Endothelial cell of umbilical vein (primary cell): ENCODE data around the gene WDR27. TPM values are rescaled to one million over a fixed set of nuclear protein-coding genes. Genes with fewer than 3 reads are reported as not detected.

Source experiments
- BruUV-seq: library from RNA; stranded (reverse); fragments of 400-500 nt; replicated peaks from 2 replicates; lab custom pipeline; 2021; lab: Mats Ljungman, UMichigan
- CTCF ChIA-PET: fragments of 300-600, 350-600 bp; sonication (Branson Sonifier 250); formaldehyde crosslinking; loops from one replicate; lab custom pipeline; 2021; ENCODE audit warnings: antibody characterized with exemption, inconsistent platforms; lab: Charles Lee
- POLR2A ChIA-PET: fragments of 300-600, 350-600 bp; sonication (Branson Sonifier 250); formaldehyde crosslinking; loops from one replicate; lab custom pipeline; 2021; ENCODE audit warnings: antibody characterized with exemption, inconsistent platforms; lab: Charles Lee
- DNase-seq: peaks from one replicate; pipeline ENCODE4 v3.0.0-alpha.2; 2011; ENCODE audit warnings: low read depth, low spot score
- FAIRE-seq: peaks from 2 replicates; lab custom pipeline; 2011; peaks lifted over from hg19 to GRCh38; lab: Jason Lieb, UNC
- H2AFZ ChIP-seq: 2 replicates; pipeline ENCODE4 v1.6.0; 2012; ENCODE audit warnings: low read depth, low read length, control low read depth, inconsistent platforms
- H3K27ac ChIP-seq: 2 replicates; pipeline ENCODE4 v1.5.1; 2011; ENCODE audit warnings: low read depth, mild to moderate bottlenecking, control low read depth, low read length, moderate library complexity; ENCODE audit not compliant: insufficient read depth
- H3K27me3 ChIP-seq, 2 experiments: 2 replicates each; pipeline versions ENCODE4 v1.6.0 to v1.6.1; 2011; ENCODE audit warnings: low read length in 2 of 2, mixed read lengths in 1 of 2; ENCODE audit not compliant: control insufficient read depth in 2 of 2, insufficient read depth in 2 of 2
- H3K36me3 ChIP-seq, 2 experiments: 2 replicates in 1 of 2; 3 replicates in 1 of 2; pipeline ENCODE4 v1.5.1; 2011; ENCODE audit warnings: low read length in 2 of 2, mild to moderate bottlenecking in 1 of 2, moderate library complexity in 1 of 2; ENCODE audit not compliant: control insufficient read depth in 2 of 2, insufficient read depth in 2 of 2; ENCODE audit errors: extremely low read depth in 1 of 2
- H3K4me1 ChIP-seq: 3 replicates; pipeline ENCODE4 v1.5.1; 2011; ENCODE audit warnings: mild to moderate bottlenecking, low read length; ENCODE audit not compliant: control insufficient read depth, insufficient read depth; ENCODE audit errors: extremely low read depth
- H3K4me2 ChIP-seq: 2 replicates; pipeline ENCODE4 v1.6.1; 2011; ENCODE audit warnings: low read length, control low read depth, mixed read lengths; ENCODE audit not compliant: insufficient read depth
- H3K4me3 ChIP-seq, 3 experiments: fragments of 200-600 bp in 1 of 3; sonication (generic), shearing (Covaris generic) in 1 of 3; replicated peaks in 1 of 3; 2 replicates each; pipeline ENCODE4 v1.5.1; 2011 to 2016; ENCODE audit warnings: control low read depth in 3 of 3, low read length in 3 of 3, mild to moderate bottlenecking in 2 of 3, inconsistent platforms in 1 of 3, low read depth in 1 of 3, moderate library complexity in 1 of 3; ENCODE audit not compliant: insufficient read depth in 1 of 3
- H3K79me2 ChIP-seq: 2 replicates; pipeline ENCODE4 v1.6.0; 2012; ENCODE audit warnings: low read length, inconsistent platforms; ENCODE audit not compliant: control insufficient read depth, insufficient read depth
- H3K9ac ChIP-seq: replicated peaks from 2 replicates; pipeline ENCODE3; 2011; ENCODE audit warnings: low read length, control low read depth; ENCODE audit not compliant: insufficient read depth; ENCODE audit errors: extremely low read depth
- H3K9me1 ChIP-seq: replicated peaks from 3 replicates; pipeline ENCODE4 v1.6.0; 2011; ENCODE audit warnings: mild to moderate bottlenecking, low read length; ENCODE audit not compliant: control insufficient read depth, insufficient read depth; ENCODE audit errors: extremely low read depth
- H3K9me3 ChIP-seq: replicated peaks from 2 replicates; pipeline ENCODE4 v1.5.1; 2012; ENCODE audit warnings: low read length, inconsistent platforms; ENCODE audit not compliant: control insufficient read depth, insufficient read depth
- H4K20me1 ChIP-seq: replicated peaks from 2 replicates; pipeline ENCODE3; 2011; ENCODE audit warnings: mild to moderate bottlenecking, low read length; ENCODE audit not compliant: control insufficient read depth, insufficient read depth; ENCODE audit errors: extremely low read depth
- CTCF ChIP-seq, 2 donors: IDR thresholded peaks; 1 replicate in 1 of 2; 2 replicates in 1 of 2; pipeline ENCODE4 v1.5.1; 2011; ENCODE audit warnings: low read length in 2 of 2, mild to moderate bottlenecking in 2 of 2, moderate library complexity in 2 of 2, control low read depth in 1 of 2, inconsistent platforms in 1 of 2, low read depth in 1 of 2; ENCODE audit not compliant: insufficient read depth in 1 of 2; ENCODE audit errors: extremely low read depth in 1 of 2
- EZH2 ChIP-seq: IDR thresholded peaks from 2 replicates; pipeline ENCODE4 v1.6.1; 2012; ENCODE audit warnings: borderline replicate concordance, low read depth, mild to moderate bottlenecking, moderate library complexity, low read length, inconsistent platforms; ENCODE audit not compliant: severe bottlenecking
- FOS ChIP-seq: IDR thresholded peaks from 2 replicates; pipeline ENCODE4 v1.6.1; 2011; ENCODE audit warnings: mild to moderate bottlenecking, low read length, moderate library complexity, borderline replicate concordance; ENCODE audit not compliant: insufficient read depth
- GATA2 ChIP-seq: IDR thresholded peaks from 2 replicates; pipeline ENCODE4 v1.7.0; 2011; ENCODE audit warnings: low read depth, mild to moderate bottlenecking, moderate library complexity, mixed read lengths, low read length; ENCODE audit not compliant: insufficient read length, insufficient read depth
- JUN ChIP-seq: IDR thresholded peaks from 2 replicates; pipeline ENCODE4 v1.6.1; 2011; ENCODE audit warnings: borderline replicate concordance, low read depth; ENCODE audit not compliant: insufficient read length, insufficient read depth
- MYC ChIP-seq: IDR thresholded peaks from one replicate; pipeline ENCODE4 v1.6.1; 2011; ENCODE audit warnings: mild to moderate bottlenecking, low read depth, low read length
- POLR2A ChIP-seq: IDR thresholded peaks from 2 replicates; pipeline ENCODE4 v1.6.1; 2012; ENCODE audit warnings: low read depth, mild to moderate bottlenecking, control low read depth, low read length
- POLR2AphosphoS5 ChIP-seq: IDR thresholded peaks from 2 replicates; pipeline ENCODE4 v1.6.1; 2012; ENCODE audit warnings: low read depth, mild to moderate bottlenecking, control low read depth, low read length, moderate library complexity; ENCODE audit not compliant: insufficient read depth
- dilution Hi-C: fragments of 300-500 bp; cut with MboI; formaldehyde crosslinking; loops from one replicate; pipeline ENCODE4 v1.15.0; 2019; ENCODE audit warnings: low sequenced_read_pairs; ENCODE audit not compliant: extremely low pct_ligation_motif_present
- intact Hi-C: fragments of 100-400 bp; cut with micrococcal nuclease; formaldehyde crosslinking; loops from one replicate; pipeline ENCODE4 v1.10.0; 2022
- polyA plus RNA-seq, 4 experiments: library from polyadenylated mRNA; depleted of rRNA in 3 of 4; stranded (reverse) in 3 of 4; unstranded in 1 of 4; fragments of >200 nt; gene quantifications; 2 replicates each; pipeline versions ENCODE4 v1.2.1 to v1.2.3, GENCODE V29; 2011 to 2012; ENCODE audit warnings: missing spikeins in 1 of 4
- total RNA-seq: library from RNA; stranded (reverse); gene quantifications from 2 replicates; pipeline ENCODE4 v1.2.3, GENCODE V29; 2021
- TF ChIP-seq, protein P1 (sequence below): IDR thresholded peaks from 2 replicates; pipeline ENCODE4 v1.6.1; 2011; ENCODE audit not compliant: insufficient read depth, insufficient read length

WDR27 gene
- total and polyA plus RNA-seq, 2 donors (not counting 3 experiments of a cell fraction or from before 2014, with no cell fraction given) = 60.1 to 69.7 TPM

- dilution Hi-C loops = no loop called here
- Histone ChIP-seq H3K9me1 (no peaks in the 10 kb centered on the region), H3K4me1 (no peaks in the 10 kb centered on the region), H2AFZ (no peak overlapping the region), H3K27me3 (no peaks in the 10 kb centered on the region), H3K4me3 (no peak overlapping the region), H3K79me2 (no peaks in the 10 kb centered on the region), H3K9me3 (no peaks in the 10 kb centered on the region), H4K20me1 (no peaks in the 10 kb centered on the region), H3K9ac (no peak overlapping the region), H3K36me3 (no peaks in the 10 kb centered on the region), H3K4me2 (no peak overlapping the region), H3K27ac (no peak overlapping the region)
- CTCF ChIA-PET = no interaction called here
- no peak for FAIRE-seq
- intact Hi-C loops = no loop called here
- POLR2A ChIA-PET = no interaction called here
- no TSS peak for BruUV-seq
- TF ChIP-seq POLR2AphosphoS5 = no peak
- TF ChIP-seq GATA2 = no peak
- TF ChIP-seq EZH2 = no peak
- no peak for TF ChIP-seq CTCF (IDR thresholded peaks at IDR 0.05; ENCODE audit: extremely low read depth in 1 of 2, insufficient read depth in 1 of 2, low read depth in 1 of 2, low read length in 2 of 2)
- no peak for TF ChIP-seq FOS
- TF ChIP-seq POLR2A = no peak
- no peak for TF ChIP-seq JUN
- TF ChIP-seq MYC = no peak
- TF ChIP-seq, protein P1, sequence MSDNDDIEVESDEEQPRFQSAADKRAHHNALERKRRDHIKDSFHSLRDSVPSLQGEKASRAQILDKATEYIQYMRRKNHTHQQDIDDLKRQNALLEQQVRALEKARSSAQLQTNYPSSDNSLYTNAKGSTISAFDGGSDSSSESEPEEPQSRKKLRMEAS = no peak
- no peak for DNase-seq
These were observed 155.8 kb downstream of the WDR27 start for GRCh38 chr6:169545982-169546381.
